ENCODE data around the gene GPX4. TPM values are rescaled to one million over a fixed set of nuclear protein-coding genes. Genes with fewer than 3 reads are reported as not detected.

Gene GPX4
- total and polyA plus RNA-seq, 2 of the 13 experiments (the other 11 are each of a cell fraction or from before 2014, with no cell fraction given) = 535 to 613 TPM

GRCh38 chr19:1113030-1113985, 9.5 kb downstream of the GPX4 start (continued):
- TF ChIP-seq ZNF224 (CRISPR knock-in tag; IDR thresholded peaks at IDR 0.05) (no peak), HNRNPL (IDR thresholded peaks at IDR 0.05; ENCODE audit: low read depth, low read length) (peak; percentile 84), SALL1 (CRISPR knock-in tag; IDR thresholded peaks at IDR 0.05) (peak; percentile 69), MIER3 (CRISPR knock-in tag; IDR thresholded peaks at IDR 0.05; ENCODE audit: borderline replicate concordance) (peak; percentile 82; the same call in 1 of the 2 replicates), ZBTB37 (CRISPR knock-in tag; IDR thresholded peaks at IDR 0.05) (no peak), ZNF792 (CRISPR knock-in tag; IDR thresholded peaks at IDR 0.05) (no peak), POLR2A (IDR thresholded peaks at IDR 0.05; ENCODE audit: insufficient read depth in 1 of 2, low read depth in 2 of 2, low read length in 2 of 2) (peak; percentile 46 to 75; a peak in 3 of 4 replicates), ZNF326 (CRISPR knock-in tag; IDR thresholded peaks at IDR 0.05; ENCODE audit: borderline replicate concordance) (no peak), ZZZ3 (CRISPR knock-in tag; IDR thresholded peaks at IDR 0.05; ENCODE audit: borderline replicate concordance) (peak; percentile 31; the same call in 1 of the 2 replicates), RFX1 (IDR thresholded peaks at IDR 0.05) (no peak), ZNF615 (CRISPR knock-in tag; IDR thresholded peaks at IDR 0.05; ENCODE audit: borderline replicate concordance) (no peak), ZNF235 (CRISPR knock-in tag; IDR thresholded peaks at IDR 0.05; ENCODE audit: borderline replicate concordance) (no peak), GTF2F1 (IDR thresholded peaks at IDR 0.05; ENCODE audit: low read length) (no peak), MLX (CRISPR knock-in tag; IDR thresholded peaks at IDR 0.05) (peak; percentile 69), NR2F2 (IDR thresholded peaks at IDR 0.05; ENCODE audit: borderline replicate concordance, low read depth) (no peak), ZNF709 (CRISPR knock-in tag; IDR thresholded peaks at IDR 0.05) (no peak), SIN3A (IDR thresholded peaks at IDR 0.05; ENCODE audit: borderline replicate concordance, low read depth, low read length) (peak; percentile 86; the same call in 1 of the 2 replicates), MBD4 (IDR thresholded peaks at IDR 0.05; ENCODE audit: borderline replicate concordance, low read length) (no peak), ZNF317 (CRISPR knock-in tag; IDR thresholded peaks at IDR 0.05) (no peak), KDM2A (CRISPR knock-in tag; IDR thresholded peaks at IDR 0.05; ENCODE audit: borderline replicate concordance, low read depth) (peak; percentile 73), ZNF768 (CRISPR knock-in tag; IDR thresholded peaks at IDR 0.05) (peak; percentile 74), FOXO4 (CRISPR knock-in tag; conservative IDR thresholded peaks at IDR 0.05) (no peak), ZNF558 (CRISPR knock-in tag; IDR thresholded peaks at IDR 0.05; ENCODE audit: borderline replicate concordance) (no peak), ZSCAN20 (CRISPR knock-in tag; IDR thresholded peaks at IDR 0.05; ENCODE audit: borderline replicate concordance) (no peak), ZNF614 (CRISPR knock-in tag; IDR thresholded peaks at IDR 0.05; ENCODE audit: borderline replicate concordance) (peak; percentile 80; the same call in 1 of the 2 replicates), CTCF (CRISPR knock-in tag; IDR thresholded peaks at IDR 0.05) (peak; percentile 99), ZNF34 (CRISPR knock-in tag; IDR thresholded peaks at IDR 0.05; ENCODE audit: borderline replicate concordance) (no peak)
